ENCODE measurements around the gene NDUFA3.

NDUFA3 gene

GRCh38 chr19:54136864-54137698 lies 34.4 kb downstream of the NDUFA3 start (continued):
- TF ChIP-seq CSRNP3 (CRISPR knock-in tag; IDR thresholded peaks at IDR 0.05): no peak
- TF ChIP-seq ZNF70 (CRISPR knock-in tag; IDR thresholded peaks at IDR 0.05): no peak

GRCh38 chr19:54137699-54138488 lies 35.2 kb downstream of the NDUFA3 start, which contains the start of gene CNOT3:
Gene CNOT3 (plus strand): TSS chr19:54137762. CDS start chr19:54142979, 5,217 bp downstream.
- no peak for ATAC-seq

More at GRCh38 chr19:54137699-54138488, 35.2 kb downstream of the NDUFA3 start, which contains the start of gene CNOT3:
- TF ChIP-seq PPARA (CRISPR knock-in tag; IDR thresholded peaks at IDR 0.05; ENCODE audit: borderline replicate concordance) (no peak), ARNTL (CRISPR knock-in tag; IDR thresholded peaks at IDR 0.05; ENCODE audit: borderline replicate concordance, low read depth) (no peak), OSR1 (CRISPR knock-in tag; IDR thresholded peaks at IDR 0.05) (no peak), PATZ1 (CRISPR knock-in tag; IDR thresholded peaks at IDR 0.05; ENCODE audit: borderline replicate concordance) (no peak), CSDC2 (CRISPR knock-in tag; IDR thresholded peaks at IDR 0.05) (no peak), ZNF565 (CRISPR knock-in tag; conservative IDR thresholded peaks at IDR 0.05; ENCODE audit: low read depth) (no peak), ZFP3 (CRISPR knock-in tag; IDR thresholded peaks at IDR 0.05) (no peak), RARB (CRISPR knock-in tag; IDR thresholded peaks at IDR 0.05) (no peak), BACH2 (CRISPR knock-in tag; IDR thresholded peaks at IDR 0.05; ENCODE audit: borderline replicate concordance) (no peak), POU6F1 (CRISPR knock-in tag; IDR thresholded peaks at IDR 0.05; ENCODE audit: borderline replicate concordance, low read depth) (no peak), ZNF70 (CRISPR knock-in tag; IDR thresholded peaks at IDR 0.05) (no peak), SNAI2 (CRISPR knock-in tag; IDR thresholded peaks at IDR 0.05) (no peak), TSHZ2 (CRISPR knock-in tag; IDR thresholded peaks at IDR 0.05) (no peak), CSRNP3 (CRISPR knock-in tag; IDR thresholded peaks at IDR 0.05) (no peak), ZFP30 (CRISPR knock-in tag; IDR thresholded peaks at IDR 0.05) (no peak), ZC3H10 (CRISPR knock-in tag; IDR thresholded peaks at IDR 0.05) (no peak)

All from SK-N-SH treated with all-trans-retinoic acid at 6 μM for 48 hours (cell line).